Measurements from ENCODE around the gene AMMECR1L.
"Not testable (repeated sequence)": the region's sequence is repeated elsewhere in the genome, so short reads cannot be mapped to it uniquely, and the experiment has no call there.

The AMMECR1L gene

GRCh38 chr2:127886593-127886935 lies 808 bp upstream of the AMMECR1L start:
- DNase-seq = not testable (repeated sequence)

- peak; percentile 4 for DNase-seq
Observed at GRCh38 chr2:127884861-127885740, 655 bp downstream of the AMMECR1L start.

GRCh38 chr2:127884436-127884835 lies 1.3 kb downstream of the AMMECR1L start:
- no peak for DNase-seq

GRCh38 chr2:127879899-127880298 lies 5.9 kb downstream of the AMMECR1L start:
- DNase-seq = no peak

- DNase-seq = no peak
Observed at GRCh38 chr2:127877626-127878025, 8.1 kb downstream of the AMMECR1L start.

- DNase-seq = no peak
Observed at GRCh38 chr2:127877136-127877535, 8.6 kb downstream of the AMMECR1L start.

GRCh38 chr2:127874378-127875269 lies 11.1 kb downstream of the AMMECR1L start:
- no peak for DNase-seq

GRCh38 chr2:127873707-127874303 lies 12.0 kb downstream of the AMMECR1L start:
- no peak for DNase-seq

GRCh38 chr2:127872354-127872753 lies 13.4 kb downstream of the AMMECR1L start:
- DNase-seq = no peak

- no peak for DNase-seq
Observed at GRCh38 chr2:127865926-127866325, 19.8 kb downstream of the AMMECR1L start.

- DNase-seq = no peak
Observed at GRCh38 chr2:127864877-127865276, 20.9 kb downstream of the AMMECR1L start.

- DNase-seq = no peak
Observed at GRCh38 chr2:127862228-127862627, 23.5 kb downstream of the AMMECR1L start.

- no peak for DNase-seq
Observed at GRCh38 chr2:127860130-127860529, 25.6 kb downstream of the AMMECR1L start.

- DNase-seq = no peak
Observed at GRCh38 chr2:127859712-127860085, 26.1 kb downstream of the AMMECR1L start.

GRCh38 chr2:127857265-127857808 lies 28.4 kb downstream of the AMMECR1L start:
- DNase-seq = peak; percentile 33

- no peak for DNase-seq
Observed at GRCh38 chr2:127853671-127854070, 32.1 kb downstream of the AMMECR1L start.

- DNase-seq = no peak
Observed at GRCh38 chr2:127852388-127852787, 33.4 kb downstream of the AMMECR1L start.

- DNase-seq = no peak
Observed at GRCh38 chr2:127847931-127848330, 37.8 kb downstream of the AMMECR1L start.

- peak; percentile 2 for DNase-seq
Observed at GRCh38 chr2:127844973-127845372, 40.8 kb downstream of the AMMECR1L start.

GRCh38 chr2:127843677-127844076 lies 42.1 kb downstream of the AMMECR1L start:
- no peak for DNase-seq

GRCh38 chr2:127841466-127842178 lies 44.1 kb downstream of the AMMECR1L start:
- no peak for DNase-seq

GRCh38 chr2:127840893-127841292 lies 44.9 kb downstream of the AMMECR1L start:
- DNase-seq = no peak

- DNase-seq = no peak
Observed at GRCh38 chr2:127834951-127835350, 50.8 kb downstream of the AMMECR1L start.

Measured in NCI-H1105 treated with DMSO at 0.1 percent for 48 hours (cell line).